Hindlimb muscle (tissue), 1 donor: ENCODE data around the gene PPOX. TPM values are rescaled to one million over a fixed set of nuclear protein-coding genes. Genes with fewer than 3 reads are reported as not detected.

Experiments
- DNase-seq: peaks from one replicate; pipeline ENCODE4 v3.0.0-alpha.2; 2013
- polyA plus RNA-seq: library from polyadenylated mRNA; unstranded; fragments of 120-200 nt; gene quantifications from one replicate; pipeline ENCODE4 v1.2.1, GENCODE V29; 2013; ENCODE audit not compliant: insufficient read length

The PPOX gene
- polyA plus RNA-seq, 1 donor: 23.5 TPM

- peak; percentile 53 for DNase-seq
These were observed 32.1 kb downstream of the PPOX start for GRCh38 chr1:161198194-161198896.

- DNase-seq: peak; percentile 88
These were observed 32.7 kb downstream of the PPOX start, which contains the start of gene ADAMTS4 for GRCh38 chr1:161198897-161199431. TSS of gene ADAMTS4 (minus strand) at chr1:161199054. CDS start at chr1:161198627, 427 bp downstream.

GRCh38 chr1:161199506-161200139 is 33.4 kb downstream of the PPOX start:
- DNase-seq: no peak

GRCh38 chr1:161200421-161200991 is 34.3 kb downstream of the PPOX start:
- no peak for DNase-seq

GRCh38 chr1:161200992-161201835 is 35.0 kb downstream of the PPOX start:
- peak; percentile 78 for DNase-seq

- peak; percentile 98 for DNase-seq
These were observed 35.8 kb downstream of the PPOX start, which contains the start of gene NDUFS2 for GRCh38 chr1:161201836-161202712. TSS of gene NDUFS2 (plus strand) at chr1:161202367. CDS start at chr1:161202386, 19 bp downstream.

- no peak for DNase-seq
These were observed 40.4 kb downstream of the PPOX start for GRCh38 chr1:161206411-161207140.

GRCh38 chr1:161207173-161207572 is 40.9 kb downstream of the PPOX start:
- no peak for DNase-seq

GRCh38 chr1:161209790-161210409 is 43.7 kb downstream of the PPOX start:
- DNase-seq: peak; percentile 68

- no peak for DNase-seq
These were observed 48.1 kb downstream of the PPOX start for GRCh38 chr1:161214369-161214768.

- no peak for DNase-seq
These were observed 48.9 kb downstream of the PPOX start, which contains the start of gene FCER1G for GRCh38 chr1:161215076-161215475. TSS of gene FCER1G (plus strand) at chr1:161215295. CDS start at chr1:161215322, 27 bp downstream.

- no peak for DNase-seq
These were observed 50.9 kb downstream of the PPOX start for GRCh38 chr1:161216945-161217712.

- no peak for DNase-seq
These were observed 51.6 kb downstream of the PPOX start for GRCh38 chr1:161217831-161218230.

- DNase-seq: no peak
These were observed 52.3 kb downstream of the PPOX start for GRCh38 chr1:161218301-161219077.

- DNase-seq: no peak
These were observed 53.1 kb downstream of the PPOX start for GRCh38 chr1:161219078-161219892.

- no peak for DNase-seq
These were observed 53.8 kb downstream of the PPOX start for GRCh38 chr1:161220002-161220401.
